Mesenchymal stem cell (in vitro differentiated cells and primary cell): Measurements from ENCODE around the gene IL1RL2.

ENCODE experiments used
- DNase-seq: peaks from one replicate; pipeline ENCODE4 v3.0.0-alpha.2; 2013
- H2AFZ ChIP-seq: one replicate; pipeline ENCODE4 v1.6.1; 2013; ENCODE audit warnings: low read depth, mild to moderate bottlenecking, control low read depth, inconsistent platforms, low read length, moderate library complexity
- H2AK5ac ChIP-seq: 2 replicates; pipeline ENCODE4 v1.6.1; 2013; ENCODE audit warnings: low read length, moderate library complexity, mild to moderate bottlenecking, inconsistent platforms; ENCODE audit not compliant: severe bottlenecking
- H2BK120ac ChIP-seq: one replicate; pipeline ENCODE4 v1.6.1; 2013; ENCODE audit warnings: low read depth, mild to moderate bottlenecking, inconsistent platforms, low read length, moderate library complexity
- H2BK12ac ChIP-seq, 2 experiments: one replicate each; pipeline ENCODE4 v1.6.1; 2013; ENCODE audit warnings: inconsistent platforms in 2 of 2, low read length in 2 of 2, mild to moderate bottlenecking in 2 of 2, moderate library complexity in 2 of 2, control low read depth in 1 of 2
- H2BK15ac ChIP-seq: one replicate; pipeline ENCODE4 v1.6.1; 2013; ENCODE audit warnings: mild to moderate bottlenecking, low read depth, inconsistent platforms; ENCODE audit not compliant: poor library complexity, severe bottlenecking
- H2BK5ac ChIP-seq: 2 replicates; pipeline ENCODE4 v1.6.1; 2013; ENCODE audit warnings: low read depth, mild to moderate bottlenecking, low read length, control low read depth, inconsistent platforms; ENCODE audit not compliant: poor library complexity, severe bottlenecking
- H3K14ac ChIP-seq, 2 experiments: one replicate each; pipeline ENCODE4 v1.6.1; 2013; ENCODE audit warnings: inconsistent platforms in 2 of 2, low read length in 2 of 2, control low read depth in 1 of 2, mild to moderate bottlenecking in 1 of 2, moderate library complexity in 1 of 2
- H3K18ac ChIP-seq, 2 experiments: one replicate each; pipeline ENCODE4 v1.6.1; 2013; ENCODE audit warnings: inconsistent platforms in 2 of 2, low read length in 2 of 2, control low read depth in 1 of 2, low read depth in 1 of 2, mild to moderate bottlenecking in 1 of 2
- H3K23ac ChIP-seq, 2 experiments: one replicate each; pipeline ENCODE4 v1.6.1; 2013; ENCODE audit warnings: inconsistent platforms in 2 of 2, low read length in 2 of 2, mild to moderate bottlenecking in 2 of 2, moderate library complexity in 2 of 2, control low read depth in 1 of 2
- H3K27ac ChIP-seq: 2 replicates; pipeline ENCODE4 v1.5.1; 2013; ENCODE audit warnings: mild to moderate bottlenecking, moderate library complexity, low read length, control low read depth, inconsistent platforms; ENCODE audit not compliant: poor library complexity, severe bottlenecking
- H3K27me3 ChIP-seq, 2 experiments: 2 replicates each; pipeline versions ENCODE4 v1.6.1 to v1.7.0; 2013; ENCODE audit warnings: low read length in 2 of 2, mild to moderate bottlenecking in 2 of 2, moderate library complexity in 2 of 2, control low read depth in 1 of 2, inconsistent platforms in 1 of 2; ENCODE audit not compliant: control insufficient read depth in 1 of 2, insufficient read depth in 1 of 2
- H3K36me3 ChIP-seq, 2 experiments: 2 replicates each; pipeline versions ENCODE4 v1.6.1 to v1.7.0; 2013; ENCODE audit warnings: low read length in 2 of 2, control low read depth in 1 of 2, inconsistent platforms in 1 of 2, low read depth in 1 of 2, mild to moderate bottlenecking in 1 of 2; ENCODE audit not compliant: insufficient read depth in 2 of 2, control insufficient read depth in 1 of 2
- H3K4ac ChIP-seq, 2 experiments: one replicate each; pipeline ENCODE4 v1.6.1; 2013; ENCODE audit warnings: inconsistent platforms in 2 of 2, low read length in 2 of 2, mild to moderate bottlenecking in 2 of 2, moderate library complexity in 2 of 2, control low read depth in 1 of 2, low read depth in 1 of 2
- H3K4me1 ChIP-seq: 2 replicates; pipeline ENCODE4 v1.6.1; 2013; ENCODE audit warnings: low read depth, low read length, control low read depth; ENCODE audit not compliant: control insufficient read depth, insufficient read depth
- H3K4me2 ChIP-seq: 2 replicates; pipeline ENCODE4 v1.6.1; 2013; ENCODE audit warnings: low read length, mild to moderate bottlenecking, inconsistent platforms; ENCODE audit not compliant: poor library complexity, severe bottlenecking
- H3K4me3 ChIP-seq, 2 experiments: 2 replicates each; pipeline versions ENCODE4 v1.5.1 to v1.7.0; 2013; ENCODE audit warnings: low read length in 2 of 2, mild to moderate bottlenecking in 2 of 2, control low read depth in 1 of 2, low read depth in 1 of 2; ENCODE audit not compliant: insufficient read depth in 1 of 2
- H3K79me1 ChIP-seq: replicated peaks from 2 replicates; pipeline ENCODE4 v1.6.1; 2013; ENCODE audit warnings: mild to moderate bottlenecking, control low read depth, low read length, inconsistent platforms; ENCODE audit not compliant: poor library complexity, severe bottlenecking
- H3K9ac ChIP-seq: 2 replicates; pipeline ENCODE4 v1.7.0; 2013; ENCODE audit warnings: mild to moderate bottlenecking, low read length, moderate library complexity
- H3K9me3 ChIP-seq: 2 replicates; pipeline ENCODE4 v1.7.0; 2013; ENCODE audit warnings: mild to moderate bottlenecking, low read length; ENCODE audit not compliant: control insufficient read depth
- H4K8ac ChIP-seq: one replicate; pipeline ENCODE4 v1.6.1; 2013; ENCODE audit warnings: inconsistent platforms, mild to moderate bottlenecking, low read length, moderate library complexity
- H4K91ac ChIP-seq: one replicate; pipeline ENCODE4 v1.6.1; 2013; ENCODE audit warnings: mild to moderate bottlenecking, low read length, inconsistent platforms
- WGBS: methylation state at CpG from one replicate; pipeline ENCODE4 v1.1.7; 2013; ENCODE audit warnings: mixed read lengths; 5-methylcytosine and 5-hydroxymethylcytosine counted together

The IL1RL2 gene

DNA sequence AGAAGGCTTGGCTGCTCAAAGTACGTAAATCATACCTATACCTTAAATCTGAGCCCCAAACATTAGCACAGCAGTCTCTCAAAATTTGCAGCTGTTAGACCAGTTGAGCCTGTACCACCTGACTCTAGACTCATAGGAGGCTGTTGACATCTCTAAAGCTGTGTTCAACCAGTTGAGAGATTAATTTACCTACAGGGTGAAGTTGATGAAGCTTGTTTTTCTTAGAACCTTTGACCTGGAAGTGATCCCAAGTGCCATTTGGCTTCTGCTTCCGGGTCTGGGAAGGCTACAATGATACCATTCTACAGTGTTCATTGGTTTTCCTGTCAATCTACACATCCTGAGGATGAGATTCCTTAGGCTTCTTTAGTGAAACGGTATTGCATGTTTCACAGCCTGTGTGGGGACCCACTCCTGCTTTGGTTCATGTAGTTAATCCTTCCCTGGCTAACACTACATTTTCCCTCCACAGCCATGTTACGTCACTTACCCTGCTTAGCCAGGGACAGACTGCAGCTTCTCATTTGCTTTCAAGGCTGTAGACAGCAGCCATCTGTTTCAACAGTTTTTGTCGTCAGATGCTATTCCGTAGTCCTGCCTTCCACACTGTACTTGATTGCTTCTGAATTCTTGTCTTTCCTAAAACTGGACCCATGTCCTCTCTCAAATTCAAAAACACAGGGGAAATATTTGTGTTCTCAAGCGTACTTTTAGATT, 4.7 kb upstream of the IL1RL2 start:
- WGBS, result 89% methylated on average over 6 of the region's 7 CpGs

DNA sequence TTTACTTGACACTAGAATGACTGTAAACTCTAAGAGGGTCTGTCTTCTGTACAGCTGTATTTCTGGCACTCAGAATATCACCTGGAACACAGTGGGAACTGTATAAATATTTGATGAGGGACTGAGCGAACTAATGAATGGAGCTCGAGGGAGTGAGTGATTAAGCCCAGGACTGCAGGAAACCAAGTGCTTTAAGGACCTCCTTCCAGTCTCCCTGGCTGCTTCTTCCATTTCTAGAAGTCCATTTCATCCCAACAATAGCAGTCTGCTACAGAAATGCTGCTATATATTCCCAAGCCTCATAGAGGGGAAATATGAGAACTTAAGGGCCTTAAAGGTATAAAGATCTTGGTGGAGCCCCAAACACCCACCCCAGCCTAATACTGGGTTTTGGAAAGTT, 2.8 kb upstream of the IL1RL2 start:
- H2BK120ac ChIP-seq, result no peak overlapping the region
- no peak overlapping the region for H3K4me3 ChIP-seq
- DNase-seq, result no peak
- WGBS, result 72% methylated on average over 2 of the region's 2 CpGs
- H3K4ac ChIP-seq, result no peak overlapping the region
- no peak overlapping the region for H3K27ac ChIP-seq
- H3K9me3 ChIP-seq, result no peaks in the 10 kb centered on the region
- no peaks in the 10 kb centered on the region for H3K4me1 ChIP-seq
- no peak overlapping the region for H3K23ac ChIP-seq
- no peak overlapping the region for H4K8ac ChIP-seq
- H4K91ac ChIP-seq, result no peak overlapping the region
- no peak overlapping the region for H3K14ac ChIP-seq
- H3K79me1 ChIP-seq, result no peaks in the 10 kb centered on the region
- H3K18ac ChIP-seq, result no peak overlapping the region
- no peaks in the 10 kb centered on the region for H3K27me3 ChIP-seq
- H3K4me2 ChIP-seq, result no peak overlapping the region
- no peak overlapping the region for H2BK5ac ChIP-seq
- H2BK12ac ChIP-seq, result no peak overlapping the region
- no peak overlapping the region for H3K9ac ChIP-seq
- no peak overlapping the region for H2BK15ac ChIP-seq
- peaks cover 0 to 16% of the 10 kb centered on the region in 2 experiments for H3K36me3 ChIP-seq
- H2AFZ ChIP-seq, result no peak overlapping the region
- no peak overlapping the region for H2AK5ac ChIP-seq

More for the DNA sequence above, 4.7 kb upstream of the IL1RL2 start:
- H2AK5ac ChIP-seq, result no peak overlapping the region
- no peak overlapping the region for H2AFZ ChIP-seq
- no peaks in the 10 kb centered on the region for H3K79me1 ChIP-seq
- H3K4me1 ChIP-seq, result no peaks in the 10 kb centered on the region
- no peak overlapping the region for H2BK15ac ChIP-seq
- H3K23ac ChIP-seq, result no peak overlapping the region
- no peak overlapping the region for H3K14ac ChIP-seq
- peak overlapping the region in 1 of 2 experiments; percentile 1 for H3K18ac ChIP-seq
- H3K9ac ChIP-seq, result no peak overlapping the region
- H3K4me3 ChIP-seq, result no peak overlapping the region
- H4K8ac ChIP-seq, result no peak overlapping the region
- H3K4ac ChIP-seq, result peak overlapping the region in 1 of 2 experiments; percentile 33
- peaks cover 5 to 36% of the 10 kb centered on the region in 2 experiments for H3K36me3 ChIP-seq
- no peaks in the 10 kb centered on the region for H3K27me3 ChIP-seq
- DNase-seq, result peak; percentile 62
- H2BK5ac ChIP-seq, result no peak overlapping the region
- H3K27ac ChIP-seq, result no peak overlapping the region
- no peaks in the 10 kb centered on the region for H3K9me3 ChIP-seq
- no peak overlapping the region for H2BK12ac ChIP-seq
- H2BK120ac ChIP-seq, result no peak overlapping the region
- no peak overlapping the region for H3K4me2 ChIP-seq
- no peak overlapping the region for H4K91ac ChIP-seq

DNA sequence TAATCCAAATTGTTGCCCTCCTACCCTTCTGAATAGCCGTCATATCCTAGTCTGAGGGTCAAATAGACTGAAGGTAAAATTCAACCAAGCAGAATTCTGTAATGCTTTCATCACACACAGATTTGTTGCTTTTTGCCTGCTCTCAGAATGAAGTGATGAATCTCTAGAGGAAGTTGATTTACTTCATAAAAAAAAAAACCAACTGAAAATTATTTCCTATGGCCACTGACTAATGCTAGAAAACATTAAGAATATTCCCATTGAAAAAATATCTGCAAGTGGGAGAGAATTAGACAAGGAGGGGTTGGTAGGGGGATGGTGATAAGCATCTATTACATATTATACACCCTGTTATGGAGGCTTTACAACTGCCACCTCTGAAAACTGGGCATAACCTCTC, 2.3 kb upstream of the IL1RL2 start:
- Histone ChIP-seq H3K4me3 (no peak overlapping the region), H3K4me2 (no peak overlapping the region), H2AK5ac (no peak overlapping the region), H3K9ac (peak overlapping the region; percentile 21), H3K36me3 (peaks cover 0 to 11% of the 10 kb centered on the region in 2 experiments), H3K18ac (no peak overlapping the region), H3K23ac (no peak overlapping the region), H3K79me1 (no peaks in the 10 kb centered on the region), H2BK15ac (no peak overlapping the region), H2AFZ (no peak overlapping the region), H3K14ac (no peak overlapping the region), H2BK120ac (no peak overlapping the region), H4K8ac (no peak overlapping the region), H3K27ac (no peak overlapping the region), H4K91ac (no peak overlapping the region), H3K4me1 (no peaks in the 10 kb centered on the region), H2BK5ac (no peak overlapping the region), H3K9me3 (no peaks in the 10 kb centered on the region), H3K27me3 (no peaks in the 10 kb centered on the region), H2BK12ac (no peak overlapping the region), H3K4ac (no peak overlapping the region)
- no peak for DNase-seq
- no CpG with 5 or more reads among the region's 1 CpG for WGBS

DNA sequence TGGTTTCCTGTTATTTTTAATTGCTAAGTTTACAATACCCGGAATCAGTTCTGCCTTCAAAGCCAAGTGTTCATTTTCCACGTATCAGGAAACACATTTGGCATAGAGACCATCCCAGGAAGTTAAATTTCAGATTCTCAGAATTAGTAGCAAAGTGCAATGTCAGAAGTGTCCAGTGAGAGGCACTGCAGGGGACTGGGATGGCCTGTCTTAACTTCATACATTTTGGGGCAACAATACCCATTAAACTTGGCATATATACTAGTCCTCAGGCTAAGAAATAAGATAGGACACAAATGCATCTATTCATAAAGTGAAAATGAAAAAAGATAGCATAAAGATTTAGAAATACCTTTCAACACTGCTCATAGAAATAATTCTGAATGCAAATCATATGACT, 1.5 kb upstream of the IL1RL2 start:
- Histone ChIP-seq H3K4ac (no peak overlapping the region), H3K9me3 (no peaks in the 10 kb centered on the region), H3K23ac (no peak overlapping the region), H3K79me1 (no peaks in the 10 kb centered on the region), H2BK12ac (no peak overlapping the region), H2AFZ (no peak overlapping the region), H3K4me1 (no peaks in the 10 kb centered on the region), H3K4me2 (no peak overlapping the region), H4K91ac (no peak overlapping the region), H2BK5ac (no peak overlapping the region), H3K9ac (peak overlapping the region; percentile 21), H3K27ac (no peak overlapping the region), H3K18ac (peak overlapping the region in 1 of 2 experiments; percentile 35), H3K14ac (no peak overlapping the region), H2BK15ac (no peak overlapping the region), H2BK120ac (no peak overlapping the region), H3K4me3 (no peak overlapping the region), H2AK5ac (no peak overlapping the region), H3K27me3 (no peaks in the 10 kb centered on the region), H4K8ac (no peak overlapping the region), H3K36me3 (peaks cover 0 to 4% of the 10 kb centered on the region in 2 experiments)
- no peak for DNase-seq
- 68% methylated on average over 2 of the region's 2 CpGs for WGBS
